Colonic mucosa (tissue), 4 donors: ENCODE results near the gene ERCC4. TPM values are rescaled to one million over a fixed set of nuclear protein-coding genes. Genes with fewer than 3 reads are reported as not detected.
A peak's percentile ranks its signal among the peaks of the same experiment; 100 is the strongest.

Source experiments
- DNase-seq: peaks from one replicate; pipeline ENCODE4 v3.0.0-alpha.2; 2020
- H3K27ac ChIP-seq: fragments of 200-600 bp; one replicate; pipeline ENCODE4 v1.8.0; 2021
- H3K27me3 ChIP-seq: fragments of 200-600 bp; one replicate; pipeline ENCODE4 v1.8.0; 2021
- H3K36me3 ChIP-seq: fragments of 200-600 bp; one replicate; pipeline ENCODE4 v1.8.0; 2021
- H3K4me1 ChIP-seq: fragments of 200-600 bp; one replicate; pipeline ENCODE4 v1.8.0; 2021; ENCODE audit warnings: mild to moderate bottlenecking
- H3K4me3 ChIP-seq: fragments of 200-600 bp; one replicate; pipeline ENCODE4 v1.8.0; 2021
- H3K9ac ChIP-seq, 2 donors: one replicate each; pipeline ENCODE4 v1.7.0; 2013; ENCODE audit warnings: control low read depth in 2 of 2, low read depth in 2 of 2, low read length in 2 of 2
- H3K9me3 ChIP-seq: fragments of 200-600 bp; one replicate; pipeline ENCODE4 v1.8.0; 2021
- intact Hi-C: fragments of 100-400 bp; cut with DNase I; formaldehyde crosslinking; loops from one replicate; pipeline ENCODE4 v1.14.1; 2022
- total RNA-seq, 2 donors: library from RNA; stranded (reverse); fragmentation: NEBNext Ultra II Directional in 1 of 2; extraction: Animal tissue kit (Norgen Biotek cat#: 25700) in 1 of 2; gene quantifications; one replicate each; pipeline ENCODE4 v1.2.1, GENCODE V29; 2021
- TF ChIP-seq, protein P1 (sequence below): fragments of 200-600 bp; IDR thresholded peaks from one replicate; pipeline ENCODE4 v1.8.0; 2022; ENCODE audit warnings: antibody characterized with exemption, mild to moderate bottlenecking
- donor health status: healthy.
- donor health status: DM: no; HTN: no; CAD: no.
- donor health status: DM: no; HTN: no; CAD: no.

The ERCC4 gene
- total RNA-seq, 2 donors from 2014 or later: 8.0 to 9.7 TPM

- DNase-seq: peak; percentile 6
- intact Hi-C loops: no loop called here
- Histone ChIP-seq H3K4me3 (no peak overlapping the region), H3K27me3 (no peaks in the 10 kb centered on the region), H3K4me1 (no peaks in the 10 kb centered on the region), H3K27ac (no peak overlapping the region), H3K36me3 (no peaks in the 10 kb centered on the region), H3K9me3 (no peaks in the 10 kb centered on the region), H3K9ac (no peak overlapping the region)
- TF ChIP-seq, protein P1, sequence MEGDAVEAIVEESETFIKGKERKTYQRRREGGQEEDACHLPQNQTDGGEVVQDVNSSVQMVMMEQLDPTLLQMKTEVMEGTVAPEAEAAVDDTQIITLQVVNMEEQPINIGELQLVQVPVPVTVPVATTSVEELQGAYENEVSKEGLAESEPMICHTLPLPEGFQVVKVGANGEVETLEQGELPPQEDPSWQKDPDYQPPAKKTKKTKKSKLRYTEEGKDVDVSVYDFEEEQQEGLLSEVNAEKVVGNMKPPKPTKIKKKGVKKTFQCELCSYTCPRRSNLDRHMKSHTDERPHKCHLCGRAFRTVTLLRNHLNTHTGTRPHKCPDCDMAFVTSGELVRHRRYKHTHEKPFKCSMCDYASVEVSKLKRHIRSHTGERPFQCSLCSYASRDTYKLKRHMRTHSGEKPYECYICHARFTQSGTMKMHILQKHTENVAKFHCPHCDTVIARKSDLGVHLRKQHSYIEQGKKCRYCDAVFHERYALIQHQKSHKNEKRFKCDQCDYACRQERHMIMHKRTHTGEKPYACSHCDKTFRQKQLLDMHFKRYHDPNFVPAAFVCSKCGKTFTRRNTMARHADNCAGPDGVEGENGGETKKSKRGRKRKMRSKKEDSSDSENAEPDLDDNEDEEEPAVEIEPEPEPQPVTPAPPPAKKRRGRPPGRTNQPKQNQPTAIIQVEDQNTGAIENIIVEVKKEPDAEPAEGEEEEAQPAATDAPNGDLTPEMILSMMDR: no peak
Measured at GRCh38 chr16:13992976-13993375, 73.0 kb downstream of the ERCC4 start.

GRCh38 chr16:13994239-13995106 lies 74.5 kb downstream of the ERCC4 start:
- Histone ChIP-seq H3K36me3 (no peaks in the 10 kb centered on the region), H3K9ac (no peak overlapping the region), H3K27me3 (no peaks in the 10 kb centered on the region), H3K4me3 (no peak overlapping the region), H3K4me1 (no peaks in the 10 kb centered on the region), H3K27ac (no peak overlapping the region), H3K9me3 (no peaks in the 10 kb centered on the region)
- TF ChIP-seq, protein P1: no peak
- DNase-seq: no peak
- intact Hi-C loops: no loop called here

DNA sequence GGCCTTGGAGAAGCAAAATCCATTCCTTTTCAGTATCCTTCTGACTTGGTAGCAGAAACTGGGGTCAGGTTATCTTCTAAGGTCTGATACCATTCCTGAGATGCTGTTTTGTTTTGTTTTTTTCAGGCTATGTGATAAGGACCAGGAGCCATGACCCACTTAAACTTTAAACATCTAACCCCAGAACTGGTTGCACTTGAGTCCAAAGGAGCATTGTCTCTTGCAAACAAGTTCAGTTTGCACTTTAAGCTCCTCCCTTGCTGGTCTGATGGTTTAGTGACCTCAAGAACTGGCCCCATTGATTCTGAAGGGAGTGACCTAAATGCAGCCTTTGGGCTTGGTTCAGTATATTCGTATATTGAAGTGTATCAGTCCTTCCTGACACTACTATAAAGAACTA lies 75.2 kb downstream of the ERCC4 start:
- Histone ChIP-seq H3K27me3 (no peaks in the 10 kb centered on the region), H3K9ac (no peak overlapping the region), H3K4me1 (no peaks in the 10 kb centered on the region), H3K4me3 (no peak overlapping the region), H3K36me3 (no peaks in the 10 kb centered on the region), H3K27ac (no peak overlapping the region), H3K9me3 (no peaks in the 10 kb centered on the region)
- intact Hi-C loops: no loop called here
- TF ChIP-seq, protein P1: no peak
- DNase-seq: no peak

DNA sequence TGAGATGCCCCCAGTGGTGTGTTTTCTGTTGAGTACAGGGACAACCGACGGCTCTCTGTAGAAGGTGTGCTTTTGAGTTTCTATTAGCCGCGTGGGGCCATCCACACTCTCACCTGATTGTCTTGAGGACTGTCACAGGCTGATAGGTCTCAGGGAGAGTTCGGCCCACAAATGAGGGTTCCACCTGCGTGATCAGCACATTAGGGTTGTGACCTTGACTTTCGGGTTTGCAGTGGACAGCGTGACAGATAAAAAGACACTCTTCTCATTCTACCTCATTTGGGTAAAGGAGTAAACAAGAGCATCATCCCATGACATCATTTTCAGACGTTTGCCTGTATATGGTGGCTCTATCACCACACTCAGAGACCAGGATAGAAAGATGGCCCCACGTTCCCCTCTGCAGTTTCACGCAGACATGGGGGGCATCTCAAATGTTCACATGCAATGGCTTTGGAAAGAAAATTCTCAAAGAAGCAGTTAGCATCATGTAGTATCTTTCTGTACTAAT lies 76.9 kb downstream of the ERCC4 start:
- DNase-seq: no peak

GRCh38 chr16:13997526-13997925 lies 77.6 kb downstream of the ERCC4 start:
- H3K4me1 ChIP-seq: no peaks in the 10 kb centered on the region
- no peak for DNase-seq
- no peaks in the 10 kb centered on the region for H3K9me3 ChIP-seq
- no peaks in the 10 kb centered on the region for H3K36me3 ChIP-seq
- no peak overlapping the region for H3K9ac ChIP-seq
- H3K4me3 ChIP-seq: no peak overlapping the region
- no peak overlapping the region for H3K27ac ChIP-seq
- no peaks in the 10 kb centered on the region for H3K27me3 ChIP-seq
- TF ChIP-seq, protein P1: no peak
- intact Hi-C loops: no loop called here

More for the DNA sequence above, 76.9 kb downstream of the ERCC4 start:
- TF ChIP-seq, protein P1: no peak
- no peak overlapping the region for H3K9ac ChIP-seq
- no peaks in the 10 kb centered on the region for H3K27me3 ChIP-seq
- H3K4me1 ChIP-seq: no peaks in the 10 kb centered on the region
- no peaks in the 10 kb centered on the region for H3K36me3 ChIP-seq
- no peak overlapping the region for H3K4me3 ChIP-seq
- H3K27ac ChIP-seq: no peak overlapping the region
- H3K9me3 ChIP-seq: no peaks in the 10 kb centered on the region
- intact Hi-C loops: no loop called here
